Ovary (tissue), 10 donors: ENCODE data around the gene TMEM14A. TPM values are rescaled to one million over a fixed set of nuclear protein-coding genes. Genes with fewer than 3 reads are reported as not detected.

Experiments used
- DNase-seq, 5 donors: peaks; one replicate each; pipeline ENCODE4 v3.0.0-alpha.2; 2019 to 2020
- H3K27ac ChIP-seq, 2 donors: fragments of 200-600 bp; one replicate each; pipeline versions ENCODE4 v1.5.1 to v1.8.0; 2019 to 2022
- H3K27me3 ChIP-seq: fragments of 200-600 bp; one replicate; pipeline ENCODE4 v1.8.0; 2022
- H3K36me3 ChIP-seq: fragments of 200-600 bp; sonication (generic); one replicate; pipeline ENCODE4 v1.5.1; 2019
- H3K4me1 ChIP-seq: one replicate; pipeline ENCODE4 v1.8.1; 2013; ENCODE audit warnings: mild to moderate bottlenecking, moderate library complexity; ENCODE audit not compliant: insufficient read depth
- H3K4me3 ChIP-seq: fragments of 200-600 bp; sonication (generic); one replicate; pipeline ENCODE4 v1.5.1; 2017
- H3K9me3 ChIP-seq, 2 donors: fragments of 200-600 bp in 1 of 2; sonication (generic) in 1 of 2; one replicate each; pipeline versions ENCODE4 v1.5.1 to v1.8.1; 2013 to 2019; ENCODE audit warnings: mild to moderate bottlenecking in 1 of 2, moderate library complexity in 1 of 2
- CTCF ChIP-seq, 3 donors: fragments of 450-650 bp in 2 of 3; fragments of 200-600 bp in 1 of 3; IDR thresholded peaks; one replicate each; pipeline versions ENCODE4 v1.5.1 to v1.8.0; 2016 to 2022; ENCODE audit warnings: antibody characterized with exemption in 3 of 3, mild to moderate bottlenecking in 1 of 3
- EP300 ChIP-seq: sonication (generic); formaldehyde crosslinking; IDR thresholded peaks from one replicate; pipeline ENCODE4 v1.6.1; 2017; ENCODE audit warnings: antibody characterized with exemption
- POLR2A ChIP-seq: fragments of 450-650 bp; IDR thresholded peaks from one replicate; pipeline ENCODE4 v1.6.1; 2017; ENCODE audit warnings: antibody characterized with exemption, mild to moderate bottlenecking, moderate library complexity
- WGBS, 3 donors: extraction: QIAGEN DNeasy Blood & Tissue Kit in 1 of 3; methylation state at CpG; one replicate each; pipeline versions ENCODE4 v1.1.5 to v1.1.7; 2013 to 2017; 5-methylcytosine and 5-hydroxymethylcytosine counted together
- intact Hi-C, 4 donors: fragments of 100-400 bp; cut with DNase I; formaldehyde crosslinking; loops; one replicate each; pipeline versions ENCODE4 v1.11.0 to v1.15.1; 2022 to 2023
- long read RNA-seq, 3 donors: library from polyadenylated mRNA in 2 of 3; unstranded in 2 of 3; transcript quantifications; one replicate each; pipeline ENCODE4 v2.0.0 and lab custom pipeline, GENCODE V29; 2021 to 2026
- polyA plus RNA-seq, 2 donors: library from polyadenylated mRNA; stranded (reverse); fragments of 200-250 nt in 1 of 2; fragments of 350-450 nt in 1 of 2; fragmentation: Illumina TruSeq in 1 of 2; extraction: RNeasy Lipid Tissue Mini Kit (QIAGEN cat#74804) in 1 of 2; gene quantifications; one replicate each; pipeline ENCODE4 v1.2.3, GENCODE V29; 2013 to 2014
- total RNA-seq, 7 donors: library from RNA; depleted of rRNA in 2 of 7; stranded (reverse); fragments of >200 nt in 2 of 7; fragmentation: NEBNext Ultra II Directional in 3 of 7; extraction: Animal tissue kit (Norgen Biotek cat#: 25700) in 3 of 7; gene quantifications; one replicate each; pipeline versions ENCODE4 v1.1.0 to v1.2.4, GENCODE V29; 2016 to 2023
- donor health status: DM: no; HTN: no; CAD: no; lungs with moderate emphysema.
- donor health status: DM: no; HTN: no; CAD: no.
- donor health status: Bipolar disorder and iron deficiency.
- donor health status: DM: yes; HTN: yes; CAD: no.
- donor health status: DM: no; HTN: no; CAD: no.
- donor health status: DM: yes; HTN: yes; CAD: no.

TMEM14A gene
- total RNA-seq (10 to 100 TPM; 17.0 to 31.4 (median 24.2) TPM), polyA plus RNA-seq (10 to 100 TPM; 34.2 to 35.6 TPM)
- long read RNA-seq, donor 1, transcript TMEM14A-201 (5 exons, 992 nt), result major isoform, 40 of 46 reads
- long read RNA-seq, donor 1, partial matches to known transcripts, result 0 of 46 reads
- long read RNA-seq, donor 1, other reads (novel, unspliced or antisense), result 6 of 46 reads
- long read RNA-seq, donor 2, transcript TMEM14A-201 (5 exons, 992 nt), result major isoform, 46 of 46 reads
- long read RNA-seq, donor 2, partial matches to known transcripts, result 0 of 46 reads
- long read RNA-seq, donor 2, other reads (novel, unspliced or antisense), result 0 of 46 reads
- long read RNA-seq, donor 3, transcript TMEM14A-201 (5 exons, 992 nt), result major isoform, 30 of 32 reads
- long read RNA-seq, donor 3, partial matches to known transcripts, result 0 of 32 reads
- long read RNA-seq, donor 3, other reads (novel, unspliced or antisense), result 2 of 32 reads

DNA sequence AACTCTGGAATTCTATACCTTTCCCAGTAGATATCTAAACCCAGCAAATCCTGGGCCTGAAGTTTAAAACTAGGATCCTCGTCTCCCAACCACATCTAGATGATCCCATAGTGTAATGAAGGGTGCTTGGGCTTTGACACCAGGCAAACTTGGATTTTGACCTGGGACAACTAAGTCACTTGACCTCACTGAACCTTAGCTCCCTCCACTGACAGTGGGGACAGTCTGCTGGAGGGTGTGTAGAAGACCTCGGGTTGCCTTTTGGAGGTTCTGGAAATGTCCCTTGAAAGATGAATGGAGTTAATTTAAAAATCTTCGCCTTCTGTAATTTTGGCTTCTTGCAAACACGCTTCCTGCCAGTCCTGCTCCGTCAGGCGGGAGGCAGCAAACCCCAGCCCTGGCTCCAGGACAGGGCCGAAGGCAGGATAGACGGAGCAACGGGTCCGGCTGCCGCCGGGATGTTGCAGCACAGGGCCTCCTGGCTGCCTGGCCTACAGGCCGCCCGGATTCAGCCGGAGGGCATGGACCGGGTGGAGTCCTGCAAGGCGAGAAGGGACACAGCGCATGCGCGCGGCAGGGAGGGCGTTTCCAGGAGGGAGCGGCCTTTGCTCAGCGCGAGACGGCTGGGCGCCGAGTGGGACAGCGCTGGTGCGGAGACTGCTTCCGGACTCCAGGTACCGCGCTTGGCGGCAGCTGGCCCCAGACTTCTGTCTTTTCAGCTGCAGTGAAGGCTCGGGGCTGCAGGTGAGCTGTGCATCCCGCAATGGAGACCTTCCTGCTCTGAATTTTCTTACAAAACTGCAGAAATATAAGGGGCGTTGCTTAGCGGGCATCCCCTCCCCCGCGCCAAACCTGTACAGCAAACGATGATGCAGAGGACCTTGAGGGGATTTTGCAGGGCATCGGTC lies at the start of gene TMEM14A:
Gene TMEM14A, plus strand, starts transcription at position 612 of the 908 bp plus-strand sequence. CDS start 5,990 bp downstream, outside the sequence.
- DNase-seq, result peak; percentile 92 to 96 (median 94)
- no peaks in the 10 kb centered on the region for H3K36me3 ChIP-seq
- peak within 1 kb of the TSS; percentile 54 for H3K4me3 ChIP-seq
- H3K27ac ChIP-seq, result peak within 1 kb of the TSS in 1 of 2 donors; percentile 4
- intact Hi-C loops, result no loop called here
- no peaks in the 10 kb centered on the region for H3K9me3 ChIP-seq
- 3 to 4% (median 3%) methylated on average over 39 to 42 of the region's 42 CpGs for WGBS, 3 donors
- H3K27me3 ChIP-seq, result no peaks in the 10 kb centered on the region
- peaks cover 9% of the 10 kb centered on the region for H3K4me1 ChIP-seq
- no peak for TF ChIP-seq POLR2A
- TF ChIP-seq EP300, result no peak
- no peak for TF ChIP-seq CTCF (IDR thresholded peaks at IDR 0.05)

GRCh38 chr6:52621631-52622030 lies 49.3 kb upstream of the TMEM14A start:
- Histone ChIP-seq H3K27ac (no peak overlapping the region), H3K27me3 (no peaks in the 10 kb centered on the region), H3K4me1 (no peaks in the 10 kb centered on the region), H3K36me3 (no peaks in the 10 kb centered on the region), H3K4me3 (no peak overlapping the region), H3K9me3 (no peaks in the 10 kb centered on the region)
- intact Hi-C loops, result no loop called here
- no peak for TF ChIP-seq POLR2A
- no peak for TF ChIP-seq CTCF (IDR thresholded peaks at IDR 0.05)
- no peak for TF ChIP-seq EP300
- 60 to 71% (median 63%) methylated on average over 1 of the region's 1 CpG for whole genome bisulfite sequencing, 3 donors
- no peak for DNase-seq

DNA sequence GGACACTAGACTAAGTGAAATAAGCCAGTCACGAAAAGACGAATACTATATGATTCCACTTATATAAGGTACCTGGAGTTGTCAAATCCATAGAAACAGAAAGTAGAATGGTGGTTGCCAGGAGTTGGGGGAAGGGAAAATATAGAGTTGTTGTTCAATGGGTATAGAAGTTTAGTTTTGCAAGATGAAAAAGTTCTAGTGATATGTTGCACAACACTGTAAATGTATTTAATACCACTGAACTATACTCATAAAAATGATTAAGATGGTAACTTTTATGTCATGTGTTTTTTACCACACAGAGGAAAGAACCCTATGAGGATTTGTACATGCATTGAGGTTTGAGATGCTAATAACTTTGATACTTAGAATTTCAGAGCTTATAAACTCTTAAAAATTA lies 48.1 kb upstream of the TMEM14A start:
- Histone ChIP-seq H3K36me3 (no peaks in the 10 kb centered on the region), H3K9me3 (no peaks in the 10 kb centered on the region), H3K27ac (no peak overlapping the region), H3K4me1 (no peaks in the 10 kb centered on the region), H3K27me3 (no peaks in the 10 kb centered on the region), H3K4me3 (no peak overlapping the region)
- intact Hi-C loops, result no loop called here
- TF ChIP-seq EP300 (no peak), POLR2A (no peak), CTCF (IDR thresholded peaks at IDR 0.05) (no peak)
- no peak for DNase-seq
- 91 to 94% (median 93%) methylated on average over 2 of the region's 2 CpGs for WGBS, 3 donors

- Histone ChIP-seq H3K36me3 (no peaks in the 10 kb centered on the region), H3K9me3 (no peaks in the 10 kb centered on the region), H3K4me1 (no peaks in the 10 kb centered on the region), H3K27me3 (no peaks in the 10 kb centered on the region), H3K27ac (no peak overlapping the region), H3K4me3 (no peak overlapping the region)
- intact Hi-C loops, result no loop called here
- no peak for TF ChIP-seq CTCF (IDR thresholded peaks at IDR 0.05)
- TF ChIP-seq POLR2A, result no peak
- DNase-seq, result no peak
- 92 to 94% (median 94%) methylated on average over 1 of the region's 1 CpG for WGBS, 3 donors
These were observed 38.9 kb upstream of the TMEM14A start for GRCh38 chr6:52632011-52632410.
